Mesothelial cell of epicardium (in vitro differentiated cells): ENCODE data around the gene SLIT3. TPM values are rescaled to one million over a fixed set of nuclear protein-coding genes. Genes with fewer than 3 reads are reported as not detected.
A peak's percentile ranks its signal among the peaks of the same experiment; 100 is the strongest.

ENCODE experiments used
- DNase-seq, 2 experiments: peaks; one replicate each; pipeline ENCODE4 v3.0.0; 2021; ENCODE audit warnings: low spot score in 2 of 2; ENCODE audit not compliant: unreplicated experiment in 2 of 2
- H3K27ac Mint-ChIP-seq: 2 replicates; pipeline ENCODE4 v1.8.0; 2021; ENCODE audit warnings: mixed read lengths
- H3K27me3 Mint-ChIP-seq: 2 replicates; pipeline ENCODE4 v1.8.0; 2021; ENCODE audit warnings: low read depth, mixed read lengths
- H3K36me3 Mint-ChIP-seq: 2 replicates; pipeline ENCODE4 v1.8.0; 2021; ENCODE audit warnings: mixed read lengths
- H3K4me1 Mint-ChIP-seq: 2 replicates; pipeline ENCODE4 v1.8.0; 2021; ENCODE audit warnings: mixed read lengths
- H3K4me3 Mint-ChIP-seq: 2 replicates; pipeline ENCODE4 v1.8.0; 2021; ENCODE audit warnings: mild to moderate bottlenecking, moderate library complexity, mixed read lengths
- H3K9me3 Mint-ChIP-seq: 2 replicates; pipeline ENCODE4 v1.8.0; 2021; ENCODE audit warnings: mixed read lengths
- total RNA-seq: library from RNA; stranded (reverse); gene quantifications from 3 replicates; pipeline ENCODE4 v1.2.1, GENCODE V29; 2021
- TF ChIP-seq, protein P1 (sequence below): fragments of 200-600 bp; sonication (generic); IDR thresholded peaks from one replicate; pipeline ENCODE4 v1.5.0; 2021; ENCODE audit warnings: antibody characterized with exemption; ENCODE audit not compliant: unreplicated experiment

SLIT3 gene
- total RNA-seq, 1 donor from 2014 or later, result 65.1 TPM

DNA sequence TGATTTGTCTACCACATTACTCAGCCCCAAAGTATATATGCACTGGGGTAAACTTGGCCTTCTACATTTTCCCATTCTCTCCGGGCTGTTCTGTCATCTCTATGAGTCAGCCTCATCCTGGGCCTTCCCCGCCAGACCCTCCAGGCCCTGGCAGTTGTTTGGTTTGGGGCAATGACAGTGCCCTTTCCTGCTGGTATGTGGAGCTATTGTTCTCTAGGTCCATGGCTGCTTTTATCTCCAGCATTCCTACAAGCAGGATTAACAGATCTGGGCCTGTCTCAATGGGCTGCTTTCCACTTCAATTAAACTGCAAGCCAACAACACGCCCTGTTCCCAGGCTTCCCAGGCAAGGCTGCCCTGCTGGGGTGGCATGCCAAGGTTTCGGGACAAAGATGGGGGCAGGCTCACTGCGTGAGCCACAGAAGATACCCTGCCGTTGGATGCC, 136.4 kb downstream of the SLIT3 start:
- Mint-ChIP-seq H3K4me3 (no peak overlapping the region), H3K27me3 (no peaks in the 10 kb centered on the region), H3K36me3 (peaks cover 6% of the 10 kb centered on the region), H3K4me1 (peaks cover 40% of the 10 kb centered on the region), H3K27ac (no peak overlapping the region), H3K9me3 (peaks cover 6% of the 10 kb centered on the region)
- DNase-seq, result no peak
- TF ChIP-seq, protein P1, sequence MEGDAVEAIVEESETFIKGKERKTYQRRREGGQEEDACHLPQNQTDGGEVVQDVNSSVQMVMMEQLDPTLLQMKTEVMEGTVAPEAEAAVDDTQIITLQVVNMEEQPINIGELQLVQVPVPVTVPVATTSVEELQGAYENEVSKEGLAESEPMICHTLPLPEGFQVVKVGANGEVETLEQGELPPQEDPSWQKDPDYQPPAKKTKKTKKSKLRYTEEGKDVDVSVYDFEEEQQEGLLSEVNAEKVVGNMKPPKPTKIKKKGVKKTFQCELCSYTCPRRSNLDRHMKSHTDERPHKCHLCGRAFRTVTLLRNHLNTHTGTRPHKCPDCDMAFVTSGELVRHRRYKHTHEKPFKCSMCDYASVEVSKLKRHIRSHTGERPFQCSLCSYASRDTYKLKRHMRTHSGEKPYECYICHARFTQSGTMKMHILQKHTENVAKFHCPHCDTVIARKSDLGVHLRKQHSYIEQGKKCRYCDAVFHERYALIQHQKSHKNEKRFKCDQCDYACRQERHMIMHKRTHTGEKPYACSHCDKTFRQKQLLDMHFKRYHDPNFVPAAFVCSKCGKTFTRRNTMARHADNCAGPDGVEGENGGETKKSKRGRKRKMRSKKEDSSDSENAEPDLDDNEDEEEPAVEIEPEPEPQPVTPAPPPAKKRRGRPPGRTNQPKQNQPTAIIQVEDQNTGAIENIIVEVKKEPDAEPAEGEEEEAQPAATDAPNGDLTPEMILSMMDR, result no peak

DNA sequence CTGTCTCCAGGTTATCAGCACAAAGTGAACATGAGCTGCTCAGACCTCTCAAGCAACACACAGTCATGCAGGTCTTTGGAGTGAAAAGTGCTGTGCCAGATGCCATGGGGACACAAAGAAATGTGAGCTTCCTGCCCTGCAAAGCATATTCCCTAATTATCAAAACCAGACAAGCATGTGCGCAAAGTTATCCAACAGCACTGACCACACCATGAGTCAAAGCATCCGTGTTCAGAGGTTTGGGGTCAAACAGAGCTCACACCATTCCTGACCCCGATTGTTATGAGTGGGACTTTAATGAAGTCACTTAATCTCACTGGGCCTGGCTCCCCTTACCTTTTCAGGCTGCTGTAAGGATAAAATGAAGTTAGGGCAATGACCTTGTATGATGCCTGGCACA, 138.5 kb downstream of the SLIT3 start:
- DNase-seq, result no peak
- peaks cover 30% of the 10 kb centered on the region for H3K4me1 Mint-ChIP-seq
- peaks cover 20% of the 10 kb centered on the region for H3K36me3 Mint-ChIP-seq
- no peak overlapping the region for H3K4me3 Mint-ChIP-seq
- no peaks in the 10 kb centered on the region for H3K27me3 Mint-ChIP-seq
- H3K27ac Mint-ChIP-seq, result peak overlapping the region; percentile 2
- H3K9me3 Mint-ChIP-seq, result peaks cover 21% of the 10 kb centered on the region
- TF ChIP-seq, protein P1, result no peak

DNA sequence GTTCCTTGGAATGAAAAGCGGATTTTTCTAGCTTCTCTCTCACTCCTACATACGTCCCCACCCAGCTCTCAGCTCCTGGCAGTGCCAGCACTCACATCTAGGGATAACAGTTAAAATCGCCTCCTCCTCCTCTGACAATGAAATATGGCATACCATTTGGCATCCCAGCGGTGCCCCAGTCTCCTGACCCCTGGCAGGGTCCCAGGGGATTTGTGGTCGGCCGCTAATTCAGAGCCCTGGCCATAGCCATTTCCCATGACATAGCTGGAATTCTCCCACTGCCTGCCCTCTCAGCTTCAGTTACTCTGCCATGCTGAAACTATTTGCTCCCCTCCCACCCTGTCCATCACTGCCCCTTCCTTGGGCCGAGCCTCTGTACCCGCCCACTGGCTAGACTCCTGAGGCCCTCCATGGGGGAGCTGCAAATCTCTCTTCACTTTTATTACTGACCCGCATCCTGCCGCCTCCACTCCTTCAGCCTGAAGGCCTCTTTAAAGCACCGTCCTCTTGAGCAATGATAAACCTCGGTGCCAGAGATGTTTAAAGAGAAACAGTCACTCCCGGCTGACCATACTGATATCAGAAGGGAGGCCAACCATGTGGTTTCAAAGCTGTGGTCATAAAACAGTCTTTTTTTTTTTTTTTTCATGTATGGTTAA, 139.8 kb downstream of the SLIT3 start:
- DNase-seq, result peak in 1 of 2 experiments; percentile 67
- TF ChIP-seq, protein P1, result no peak
- peaks cover 23% of the 10 kb centered on the region for H3K36me3 Mint-ChIP-seq
- peaks cover 30% of the 10 kb centered on the region for H3K4me1 Mint-ChIP-seq
- H3K27me3 Mint-ChIP-seq, result no peaks in the 10 kb centered on the region
- peaks cover 29% of the 10 kb centered on the region for H3K9me3 Mint-ChIP-seq
- H3K27ac Mint-ChIP-seq, result peak overlapping the region; percentile 94
- no peak overlapping the region for H3K4me3 Mint-ChIP-seq

DNA sequence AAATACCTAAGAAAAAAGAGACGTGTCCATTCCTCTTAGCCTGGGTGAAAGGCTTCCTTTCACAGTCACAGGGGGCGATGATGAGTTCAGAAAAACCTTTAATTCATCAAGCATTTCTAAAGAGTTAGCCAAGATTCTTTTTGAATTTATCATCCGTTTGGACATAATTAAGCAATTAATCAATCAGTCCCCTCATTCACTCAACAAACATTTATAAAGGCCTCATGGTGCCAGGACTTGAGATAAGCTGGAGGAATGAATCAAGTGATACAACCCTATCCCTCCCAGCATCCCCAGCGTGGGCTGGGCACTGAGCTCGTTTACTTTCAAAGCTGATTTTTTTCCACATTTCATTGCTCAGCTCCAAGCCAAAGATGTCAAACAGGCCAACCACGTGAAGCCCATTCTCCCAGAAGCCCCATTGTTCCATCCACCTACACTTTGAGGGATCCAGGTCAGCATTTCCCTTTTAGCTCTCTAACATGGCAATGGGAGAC, 140.5 kb downstream of the SLIT3 start:
- H3K36me3 Mint-ChIP-seq, result peaks cover 23% of the 10 kb centered on the region
- no peak overlapping the region for H3K4me3 Mint-ChIP-seq
- TF ChIP-seq, protein P1, result no peak
- peaks cover 29% of the 10 kb centered on the region for H3K9me3 Mint-ChIP-seq
- no peaks in the 10 kb centered on the region for H3K27me3 Mint-ChIP-seq
- peak overlapping the region; percentile 94 for H3K27ac Mint-ChIP-seq
- peaks cover 30% of the 10 kb centered on the region for H3K4me1 Mint-ChIP-seq
- no peak for DNase-seq

DNA sequence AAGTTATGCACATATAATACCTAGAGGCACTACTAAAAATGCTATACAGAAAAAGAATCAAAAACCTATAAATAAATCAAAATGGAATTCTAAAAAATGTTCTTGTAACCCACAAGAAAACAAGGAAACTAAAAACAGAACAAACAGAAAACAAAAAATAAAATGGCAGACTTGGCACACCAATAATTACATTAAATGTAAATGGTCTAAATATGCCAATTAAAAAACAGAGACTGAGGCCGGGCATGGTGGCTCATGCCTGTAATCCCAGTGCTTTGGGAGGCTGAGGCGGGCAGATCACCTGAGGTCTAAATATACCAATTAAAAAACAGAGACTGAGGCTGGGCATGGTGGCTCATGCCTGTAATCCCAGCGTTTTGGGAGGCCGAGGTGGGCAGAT, 142.2 kb downstream of the SLIT3 start:
- Mint-ChIP-seq H3K9me3 (peaks cover 29% of the 10 kb centered on the region), H3K36me3 (peaks cover 23% of the 10 kb centered on the region), H3K27me3 (no peaks in the 10 kb centered on the region), H3K4me1 (peaks cover 33% of the 10 kb centered on the region), H3K4me3 (no peak overlapping the region), H3K27ac (no peak overlapping the region)
- no peak for DNase-seq
- TF ChIP-seq, protein P1, result no peak
